Activated B cell treated with CpG ODN at 0.5 μM for 24 hours (primary cell): ENCODE measurements around the gene STX1B. TPM values are rescaled to one million over a fixed set of nuclear protein-coding genes. Genes with fewer than 3 reads are reported as not detected.

Experiments used
- total RNA-seq: library from RNA; stranded (reverse); gene quantifications from 2 replicates; pipeline ENCODE4 v1.2.3, GENCODE V29; 2022

The STX1B gene
- total RNA-seq, 1 donor from 2014 or later = 1.2 TPM

Other genes starting within 250 kb of the STX1B start
- gene CFAP119, start 248.6 kb downstream of the STX1B start, total RNA-seq = 6.2 and 8.8 TPM in 2 replicates
- gene RNF40, start 248.3 kb downstream of the STX1B start, total RNA-seq = 99.6 and 117 TPM in 2 replicates
- gene ZNF629, start 223.4 kb downstream of the STX1B start, total RNA-seq = 9.1 and 9.3 TPM in 2 replicates
- 32.2 and 35.7 TPM in 2 replicates for gene BCL7C, start 116.6 kb downstream of the STX1B start, total RNA-seq
- gene CTF1, start 114.0 kb downstream of the STX1B start, total RNA-seq = 0.56 and 0.62 TPM in 2 replicates
- gene FBXL19, start 87.1 kb downstream of the STX1B start, total RNA-seq = 20.3 and 24.2 TPM in 2 replicates
- gene ORAI3, start 61.6 kb downstream of the STX1B start, total RNA-seq = 25.1 and 30.6 TPM in 2 replicates
- gene SETD1A, start 52.9 kb downstream of the STX1B start, total RNA-seq = 29.6 and 32.8 TPM in 2 replicates
- gene HSD3B7, start 25.4 kb downstream of the STX1B start, total RNA-seq = 1.3 and 1.6 TPM in 2 replicates
- 106 and 107 TPM in 2 replicates for gene STX4, start 22.9 kb upstream of the STX1B start, total RNA-seq
- gene ZNF668, start 63.6 kb upstream of the STX1B start, total RNA-seq = 8.3 and 10.1 TPM in 2 replicates
- gene ZNF646, start 63.8 kb upstream of the STX1B start, total RNA-seq = 32.4 and 32.5 TPM in 2 replicates
- 5.1 and 5.5 TPM in 2 replicates for gene PRSS53, start 78.3 kb upstream of the STX1B start, total RNA-seq
- 38.7 and 41.9 TPM in 2 replicates for gene VKORC1, start 84.2 kb upstream of the STX1B start, total RNA-seq
- 24.8 and 27.3 TPM in 2 replicates for gene BCKDK, start 97.7 kb upstream of the STX1B start, total RNA-seq
- gene KAT8, start 107.0 kb upstream of the STX1B start, total RNA-seq = 82.1 and 93.7 TPM in 2 replicates
- gene PRSS8, start 125.1 kb upstream of the STX1B start, total RNA-seq = not detected in 2 replicates
- 0.56 and 0.60 TPM in 2 replicates for gene PRSS36, start 139.4 kb upstream of the STX1B start, total RNA-seq
- gene FUS, start 169.5 kb upstream of the STX1B start, total RNA-seq = 681 and 752 TPM in 2 replicates
- 21.7 and 27.8 TPM in 2 replicates for gene PYCARD, start 192.1 kb upstream of the STX1B start, total RNA-seq
- 0.16 TPM in 1 of 2 replicates, not detected in the other for gene TRIM72, start 203.5 kb upstream of the STX1B start, total RNA-seq
- gene PYDC1, start 206.5 kb upstream of the STX1B start, total RNA-seq = 0.27 TPM in 1 of 2 replicates, not detected in the other
- 40.6 and 44.6 TPM in 2 replicates for gene ITGAM, start 249.3 kb upstream of the STX1B start, total RNA-seq